GM12878 (cell line): Measurements from ENCODE around the gene TXNRD3. TPM values are rescaled to one million over a fixed set of nuclear protein-coding genes. Genes with fewer than 3 reads are reported as not detected.

ENCODE experiments used
- BCL3 ChIP-seq: IDR thresholded peaks from 2 replicates; pipeline ENCODE4 v1.6.1; 2011; ENCODE audit warnings: borderline replicate concordance, low read depth, mild to moderate bottlenecking, moderate library complexity, low read length; ENCODE audit not compliant: insufficient read depth, poor library complexity, severe bottlenecking
- PAX8 ChIP-seq: fragments of 450-650 bp; IDR thresholded peaks from 2 replicates; pipeline ENCODE4 v1.6.1; 2017; ENCODE audit warnings: mild to moderate bottlenecking, moderate library complexity
- PRDM15 ChIP-seq: fragments of 450-650 bp; formaldehyde crosslinking; IDR thresholded peaks from 2 replicates; pipeline ENCODE4 v1.4.0; 2020; ENCODE audit warnings: mild to moderate bottlenecking, moderate library complexity
- RB1 ChIP-seq: fragments of 450-650 bp; formaldehyde crosslinking; IDR thresholded peaks from 2 replicates; pipeline ENCODE4 v1.6.1; 2017; ENCODE audit warnings: mild to moderate bottlenecking, borderline replicate concordance
- RCOR1 ChIP-seq: conservative IDR thresholded peaks from 2 replicates; pipeline ENCODE4 v1.6.1; 2012; ENCODE audit warnings: low read depth, low read length, improper control_type of control experiment
- SREBF2 ChIP-seq: IDR thresholded peaks from 2 replicates; pipeline ENCODE4 v1.6.1; 2012; ENCODE audit warnings: mild to moderate bottlenecking, low read length
- STAT3 ChIP-seq: IDR thresholded peaks from 2 replicates; pipeline ENCODE4 v1.6.1; 2011; ENCODE audit warnings: low read depth, low read length, improper control_type of control experiment
- SUPT20H ChIP-seq: IDR thresholded peaks from 2 replicates; pipeline ENCODE4 v1.6.1; 2011; ENCODE audit warnings: low read depth, mild to moderate bottlenecking, low read length, moderate library complexity, borderline replicate concordance; ENCODE audit not compliant: control insufficient read depth
- SUZ12 ChIP-seq: fragments of 200-600 bp; sonication (generic); IDR thresholded peaks from one replicate; pipeline ENCODE4 v1.6.1; 2018; ENCODE audit warnings: antibody characterized with exemption, mild to moderate bottlenecking; ENCODE audit not compliant: unreplicated experiment
- USF2 ChIP-seq: IDR thresholded peaks from 2 replicates; pipeline ENCODE4 v1.6.1; 2011; ENCODE audit warnings: low read depth, low read length, improper control_type of control experiment, borderline replicate concordance
- ZBTB4 ChIP-seq: fragments of 450-650 bp; formaldehyde crosslinking; IDR thresholded peaks from 2 replicates; pipeline ENCODE4 v1.4.0; 2022; ENCODE audit warnings: mild to moderate bottlenecking, moderate library complexity
- ZNF384 ChIP-seq: IDR thresholded peaks from 2 replicates; pipeline ENCODE4 v1.6.1; 2012; ENCODE audit warnings: low read depth, mild to moderate bottlenecking, low read length, improper control_type of control experiment, borderline replicate concordance
- ZNF592 ChIP-seq: fragments of 450-650 bp; IDR thresholded peaks from 2 replicates; pipeline ENCODE4 v1.6.1; 2017; ENCODE audit warnings: mild to moderate bottlenecking, moderate library complexity
- polyA plus RNA-seq, 11 experiments: library from polyadenylated mRNA; depleted of rRNA in 4 of 11; unstranded in 6 of 11; stranded (reverse) in 5 of 11; fragments of >200 nt; fragmentation: Nextera tagmentation in 4 of 11; fragmentation: Illumina TruSeq in 1 of 11; extraction: Ambion mirVana in 4 of 11; extraction: Trizol in 1 of 11; gene quantifications; 1 replicate in 1 of 11; 2 replicates in 10 of 11; pipeline versions ENCODE4 v1.2.1 to v1.2.3, GENCODE V29; 2011 to 2016; ENCODE audit warnings: inconsistent platforms in 2 of 11, missing spikeins in 2 of 11, low read depth in 1 of 11
- total RNA-seq, 4 experiments: library from RNA; depleted of rRNA in 3 of 4; stranded (reverse); fragments of >200 nt in 3 of 4; fragmentation: Illumina TruSeq in 1 of 4; extraction: Trizol in 1 of 4; gene quantifications; 2 replicates each; pipeline versions ENCODE4 v1.2.1 to v1.2.3, GENCODE V29; 2013 to 2021

Gene TXNRD3
- total and polyA plus RNA-seq, 10 of the 15 experiments (the other 5 are each of a cell fraction or from before 2014, with no cell fraction given) = not detected

- TF ChIP-seq ZNF592 (no peak), ZNF384 (no peak), BCL3 (no peak), SUPT20H (no peak), RCOR1 (0 out of 2 replicates have a peak, but pooled peaks have one; percentile 34), PRDM15 (CRISPR knock-in tag) (no peak), SREBF2 (no peak), STAT3 (no peak), PAX8 (no peak), SUZ12 (no peak), USF2 (no peak), ZBTB4 (no peak), RB1 (peak; percentile 64; the same call in 1 of the 2 replicates)
These were observed 48.9 kb upstream of the TXNRD3 start, which contains the start of gene CHCHD6 (continued) for GRCh38 chr3:126703512-126704493.
